HG03045 (cell line): Measurements from ENCODE around the gene PDE4D.
"Not testable (repeated sequence)": the region's sequence is repeated elsewhere in the genome, so short reads cannot be mapped to it uniquely, and the experiment has no call there.

Experiments
- ATAC-seq: cut with Tn5 transposase; IDR thresholded peaks from one replicate; pipeline ENCODE4 v1.9.1; 2021; ENCODE audit warnings: mild to moderate bottlenecking, moderate library complexity; ENCODE audit not compliant: unreplicated experiment

The PDE4D gene

DNA sequence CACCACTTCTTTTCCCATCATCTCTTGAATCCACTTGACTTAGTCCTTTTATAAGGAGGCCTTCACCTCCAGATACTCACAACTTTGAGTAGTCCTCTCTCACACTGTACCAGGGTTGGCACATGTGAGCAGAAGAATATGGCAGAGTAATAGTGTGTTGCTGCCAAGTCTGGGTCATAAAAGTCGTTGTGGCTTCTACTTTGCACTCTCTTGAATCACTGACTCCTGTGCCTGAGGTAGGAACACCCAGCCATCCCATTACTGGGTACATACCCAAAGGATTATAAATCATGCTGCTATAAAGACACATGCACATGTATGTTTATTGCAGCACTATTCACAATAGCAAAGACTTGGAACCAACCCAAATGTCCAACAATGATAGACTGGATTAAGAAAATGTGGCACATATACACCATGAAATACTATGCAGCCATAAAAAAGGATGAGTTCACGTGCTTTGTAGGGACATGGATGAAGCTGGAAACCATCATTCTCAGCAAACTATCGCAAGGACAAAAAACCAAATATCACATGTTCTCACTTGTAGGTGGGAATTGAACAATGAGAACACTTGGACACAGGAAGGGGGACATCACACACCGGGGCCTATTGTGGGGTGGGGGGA is 145.4 kb downstream of the PDE4D start:
- not testable (repeated sequence) for ATAC-seq

DNA sequence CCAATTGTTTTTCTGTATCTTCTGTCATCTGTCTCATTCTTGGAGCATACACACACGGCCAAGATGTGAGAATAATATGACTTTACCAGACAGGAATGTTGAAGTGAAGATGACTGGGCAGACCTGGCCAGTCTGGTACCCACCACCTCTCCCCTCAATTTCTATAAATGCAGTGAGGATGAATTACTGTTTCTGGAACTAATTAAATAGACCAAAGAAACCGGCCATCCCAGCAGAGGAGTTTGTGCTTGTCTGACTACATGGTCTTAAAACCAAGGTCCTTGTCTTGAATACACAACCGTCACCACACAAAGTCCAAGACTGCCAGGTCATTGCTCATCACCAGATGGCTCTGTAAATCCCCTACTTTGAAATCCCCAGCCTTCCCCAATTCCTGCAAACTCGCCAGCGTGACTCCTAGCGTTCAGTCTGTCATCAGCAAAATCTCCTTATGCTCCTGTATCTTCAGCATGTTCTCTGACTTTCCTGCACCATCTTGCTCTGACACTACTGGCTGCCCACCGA is 147.2 kb downstream of the PDE4D start:
- ATAC-seq = no peak

- no peak for ATAC-seq
Observed at GRCh38 chr5:59745415-59745863, 148.1 kb downstream of the PDE4D start.

DNA sequence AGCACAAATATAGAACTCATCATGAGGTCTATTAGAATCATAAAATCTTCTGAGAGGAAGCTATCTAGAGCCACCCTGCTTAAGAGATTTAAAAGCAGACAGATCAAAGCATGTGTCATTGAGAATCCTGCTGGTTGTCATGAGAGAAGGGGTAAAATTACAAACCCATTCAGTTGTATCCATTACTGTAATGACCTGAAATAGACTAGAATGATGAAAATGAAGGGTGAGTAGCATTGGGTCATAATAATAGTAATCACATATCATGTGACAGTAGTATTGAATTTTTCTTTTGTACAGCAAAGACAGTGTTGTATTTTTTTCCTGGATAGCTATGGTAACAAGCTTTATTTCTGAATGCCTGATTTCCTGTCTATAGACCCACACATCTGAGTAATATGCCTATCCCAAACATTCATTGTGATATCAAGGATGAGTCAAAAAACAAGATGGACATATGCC is 149.0 kb downstream of the PDE4D start:
- ATAC-seq = no peak

DNA sequence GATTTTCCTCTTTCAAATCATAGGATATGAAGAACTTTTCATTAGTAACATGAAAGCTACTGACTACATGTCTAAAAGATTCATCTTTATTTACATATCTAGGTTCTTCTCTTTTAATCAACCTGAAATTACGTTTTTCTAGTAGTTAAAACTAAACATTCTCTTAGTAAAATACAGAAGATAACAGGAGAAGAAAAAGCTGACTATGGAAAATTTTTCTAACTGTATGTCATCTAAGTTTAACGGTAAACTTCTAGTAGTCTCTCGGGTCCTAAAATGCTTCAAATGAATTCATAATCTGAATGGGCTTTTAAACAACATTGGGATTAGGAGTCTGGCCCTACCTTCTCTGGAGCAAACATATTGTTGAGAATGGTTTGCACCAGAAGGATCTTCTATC is 151.9 kb downstream of the PDE4D start:
- ATAC-seq = no peak

GRCh38 chr5:59738024-59738423 is 155.5 kb downstream of the PDE4D start:
- no peak for ATAC-seq

GRCh38 chr5:59732806-59733205 is 160.7 kb downstream of the PDE4D start:
- no peak for ATAC-seq

- ATAC-seq = no peak
Observed at GRCh38 chr5:59732301-59732700, 161.2 kb downstream of the PDE4D start.

- no peak for ATAC-seq
Observed at GRCh38 chr5:59731809-59732208, 161.7 kb downstream of the PDE4D start.

GRCh38 chr5:59729820-59730219 is 163.7 kb downstream of the PDE4D start:
- ATAC-seq = no peak

- ATAC-seq = no peak
Observed at GRCh38 chr5:59729357-59729756, 164.2 kb downstream of the PDE4D start.

- ATAC-seq = no peak
Observed at GRCh38 chr5:59728356-59728755, 165.2 kb downstream of the PDE4D start.

DNA sequence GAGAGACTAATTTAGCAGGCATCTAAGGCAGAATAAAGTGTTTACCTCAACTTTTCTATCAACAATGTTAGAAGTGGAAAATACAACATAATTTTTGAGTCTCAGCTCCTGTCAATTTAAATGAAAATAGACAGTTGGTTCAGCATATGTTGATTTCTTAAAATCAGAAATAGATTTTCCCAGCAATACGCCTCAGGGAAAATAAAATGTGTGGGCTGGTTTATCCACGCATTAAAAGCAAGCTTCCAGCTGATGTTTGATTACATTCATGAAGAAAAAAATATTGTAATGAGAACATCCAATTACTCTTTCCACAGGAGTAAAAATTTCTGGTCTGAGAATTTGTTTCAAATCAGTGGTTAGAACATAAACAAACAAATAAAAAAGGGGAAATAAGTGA is 166.3 kb downstream of the PDE4D start:
- no peak for ATAC-seq

- no peak for ATAC-seq
Observed at GRCh38 chr5:59725392-59725767, 168.1 kb downstream of the PDE4D start.

- ATAC-seq = no peak
Observed at GRCh38 chr5:59724482-59725391, 168.8 kb downstream of the PDE4D start.

GRCh38 chr5:59722874-59723273 is 170.7 kb downstream of the PDE4D start:
- ATAC-seq = no peak

GRCh38 chr5:59721741-59722140 is 171.8 kb downstream of the PDE4D start:
- ATAC-seq = no peak

DNA sequence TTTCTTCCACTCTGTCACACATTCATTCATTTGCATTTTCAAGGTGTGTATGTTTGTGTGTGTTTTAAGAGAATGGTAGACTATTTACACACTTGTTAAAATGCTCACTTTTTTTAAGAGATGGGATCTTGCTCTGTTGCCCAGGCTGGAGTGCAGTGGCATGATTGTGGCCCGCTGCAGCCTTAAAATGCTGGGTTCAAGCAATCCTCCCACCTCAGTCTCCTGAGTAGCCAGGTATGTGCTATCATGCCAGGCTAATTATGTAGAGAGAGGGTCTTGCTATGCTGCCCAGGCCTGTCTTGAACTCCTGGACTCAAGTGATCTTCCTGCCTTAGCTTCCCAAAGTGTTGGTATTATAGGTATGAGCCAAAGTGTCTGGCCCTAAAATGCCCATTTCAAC is 173.5 kb downstream of the PDE4D start:
- no peak for ATAC-seq

GRCh38 chr5:59716966-59717500 is 176.5 kb downstream of the PDE4D start:
- ATAC-seq = no peak

DNA sequence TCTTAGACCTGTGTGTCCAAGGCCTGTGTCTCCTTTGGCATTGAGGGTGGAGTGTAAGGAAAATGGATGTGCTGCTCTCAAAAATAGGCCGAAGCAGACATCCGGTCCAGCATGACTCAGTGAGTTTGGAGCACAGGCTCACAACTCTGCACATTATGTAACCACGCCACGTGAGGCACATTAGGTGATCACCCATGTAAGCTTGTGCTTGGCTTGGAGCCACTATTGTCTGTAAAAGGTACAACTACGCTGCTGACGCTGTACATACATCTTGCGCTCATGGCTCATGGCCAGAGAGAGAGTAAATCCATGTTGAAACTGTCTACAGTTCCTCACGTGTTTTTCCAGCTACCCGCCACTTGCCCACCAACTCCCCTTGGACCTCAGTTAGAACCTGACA is 177.5 kb downstream of the PDE4D start:
- ATAC-seq = no peak

DNA sequence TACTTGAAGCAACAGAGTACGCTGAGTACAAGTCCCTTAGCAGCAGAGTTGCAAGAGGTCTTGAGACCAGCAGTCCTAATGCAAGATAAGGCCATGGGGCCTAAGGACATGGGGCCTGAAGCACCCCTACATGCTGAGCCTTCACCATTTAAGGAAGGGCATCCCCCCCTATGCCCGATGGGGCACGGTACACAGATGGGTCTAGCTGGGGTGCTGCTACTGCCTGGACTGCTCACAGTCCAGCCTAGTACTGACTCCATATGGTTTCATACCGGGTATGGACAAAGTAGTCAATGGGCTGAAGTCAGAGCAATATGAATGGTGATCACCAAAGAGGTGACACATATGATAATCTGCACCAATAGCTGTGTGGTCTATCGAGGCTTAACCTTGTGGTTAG is 178.3 kb downstream of the PDE4D start:
- no peak for ATAC-seq

DNA sequence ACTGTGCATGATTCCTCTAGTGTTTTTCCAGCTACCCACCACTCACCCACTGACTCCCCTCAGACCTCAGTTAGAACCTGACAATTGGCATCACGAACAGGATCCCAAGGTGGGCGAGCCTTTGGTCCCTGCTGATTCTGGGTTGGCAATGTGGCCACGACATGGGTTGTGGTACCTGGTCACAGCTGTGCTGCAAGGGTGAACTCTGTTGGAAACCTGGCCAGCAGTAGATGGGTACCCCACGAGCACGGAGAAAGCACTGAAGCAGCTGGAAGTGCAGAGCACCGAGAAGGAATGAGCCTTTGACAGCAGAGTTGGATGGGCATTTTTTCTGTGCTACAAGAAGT is 180.1 kb downstream of the PDE4D start:
- no peak for ATAC-seq
